ENCODE results near the gene STXBP5L.
"Not testable (repeated sequence)": the region's sequence is repeated elsewhere in the genome, so short reads cannot be mapped to it uniquely, and the experiment has no call there.

Gene STXBP5L

GRCh38 chr3:121231872-121232271, 323.9 kb downstream of the STXBP5L start:
- no peak for DNase-seq (ENCODE audit: low spot score)

GRCh38 chr3:121232309-121233225, 324.6 kb downstream of the STXBP5L start:
- no peak for DNase-seq (ENCODE audit: low spot score)

- DNase-seq (ENCODE audit: low spot score) = no peak
These were observed 335.2 kb downstream of the STXBP5L start for GRCh38 chr3:121243208-121243607.

GRCh38 chr3:121252676-121253075, 344.7 kb downstream of the STXBP5L start:
- DNase-seq (ENCODE audit: low spot score) = no peak

- DNase-seq (ENCODE audit: low spot score) = no peak
These were observed 361.4 kb downstream of the STXBP5L start for GRCh38 chr3:121269389-121269788.

GRCh38 chr3:121274411-121274810, 366.4 kb downstream of the STXBP5L start:
- DNase-seq (ENCODE audit: low spot score) = no peak

GRCh38 chr3:121295452-121295851, 387.4 kb downstream of the STXBP5L start:
- no peak for DNase-seq (ENCODE audit: low spot score)

- DNase-seq (ENCODE audit: low spot score) = no peak
These were observed 388.0 kb downstream of the STXBP5L start for GRCh38 chr3:121295979-121296378.

- no peak for DNase-seq (ENCODE audit: low spot score)
These were observed 416.3 kb downstream of the STXBP5L start for GRCh38 chr3:121324320-121324719.

GRCh38 chr3:121330118-121330517, 422.1 kb downstream of the STXBP5L start:
- no peak for DNase-seq (ENCODE audit: low spot score)

GRCh38 chr3:121330634-121331033, 422.6 kb downstream of the STXBP5L start:
- DNase-seq (ENCODE audit: low spot score) = no peak

GRCh38 chr3:121355960-121356359, 448.0 kb downstream of the STXBP5L start:
- not testable (repeated sequence) for DNase-seq (ENCODE audit: low spot score)

- DNase-seq (ENCODE audit: low spot score) = no peak
These were observed 454.2 kb downstream of the STXBP5L start for GRCh38 chr3:121362035-121362734.

GRCh38 chr3:121388308-121388707, 480.3 kb downstream of the STXBP5L start:
- not testable (repeated sequence) for DNase-seq (ENCODE audit: low spot score)

GRCh38 chr3:121395967-121396366, 488.0 kb downstream of the STXBP5L start:
- DNase-seq (ENCODE audit: low spot score) = not testable (repeated sequence)

GRCh38 chr3:121398051-121398450, 490.0 kb downstream of the STXBP5L start:
- not testable (repeated sequence) for DNase-seq (ENCODE audit: low spot score)

- DNase-seq (ENCODE audit: low spot score) = no peak
These were observed 491.8 kb downstream of the STXBP5L start for GRCh38 chr3:121399820-121400219.

- no peak for DNase-seq (ENCODE audit: low spot score)
These were observed 497.6 kb downstream of the STXBP5L start for GRCh38 chr3:121405631-121406030.

GRCh38 chr3:121411523-121411922, 503.5 kb downstream of the STXBP5L start:
- DNase-seq (ENCODE audit: low spot score) = no peak

GRCh38 chr3:121414924-121415323, 506.9 kb downstream of the STXBP5L start:
- no peak for DNase-seq (ENCODE audit: low spot score)

- DNase-seq (ENCODE audit: low spot score) = no peak
These were observed 510.2 kb downstream of the STXBP5L start for GRCh38 chr3:121418182-121418581.

GRCh38 chr3:121424549-121424948, 516.5 kb downstream of the STXBP5L start:
- DNase-seq (ENCODE audit: low spot score) = no peak

- no peak for DNase-seq (ENCODE audit: low spot score)
These were observed 522.7 kb downstream of the STXBP5L start for GRCh38 chr3:121430664-121431215.
